CD14-positive monocyte (primary cell): Measurements from ENCODE around the gene FCRL5. TPM values are rescaled to one million over a fixed set of nuclear protein-coding genes. Genes with fewer than 3 reads are reported as not detected.

Source experiments
- DNase-seq, 3 donors: peaks; one replicate each; pipeline ENCODE4 v3.0.0-alpha.2; 2011 to 2022
- H2AFZ ChIP-seq: 2 replicates; pipeline ENCODE4 v1.6.0; 2012; ENCODE audit warnings: mild to moderate bottlenecking, low read depth, low read length, inconsistent platforms; ENCODE audit not compliant: insufficient read depth, poor library complexity, severe bottlenecking
- H3K27ac ChIP-seq, 2 donors: 1 replicate in 1 of 2; 2 replicates in 1 of 2; pipeline ENCODE4 v1.5.1; 2012 to 2013; ENCODE audit warnings: low read length in 2 of 2, control low read depth in 1 of 2, inconsistent platforms in 1 of 2, low read depth in 1 of 2, mild to moderate bottlenecking in 1 of 2
- H3K27me3 ChIP-seq, 2 donors: one replicate each; pipeline versions ENCODE4 v1.6.0 to v1.6.1; 2011 to 2013; ENCODE audit warnings: low read length in 2 of 2; ENCODE audit not compliant: control insufficient read depth in 2 of 2, insufficient read depth in 2 of 2
- H3K36me3 ChIP-seq, 2 donors: replicated peaks in 1 of 2; 1 replicate in 1 of 2; 2 replicates in 1 of 2; pipeline versions ENCODE4 v1.5.1 to v1.6.1; 2012 to 2013; ENCODE audit warnings: low read length in 2 of 2, control low read depth in 1 of 2, inconsistent platforms in 1 of 2, mild to moderate bottlenecking in 1 of 2; ENCODE audit not compliant: insufficient read depth in 2 of 2, control insufficient read depth in 1 of 2
- H3K4me1 ChIP-seq, 2 donors: 1 replicate in 1 of 2; 2 replicates in 1 of 2; pipeline versions ENCODE4 v1.5.1 to v1.6.1; 2012 to 2013; ENCODE audit warnings: low read length in 2 of 2, control low read depth in 1 of 2, inconsistent platforms in 1 of 2, mild to moderate bottlenecking in 1 of 2, moderate library complexity in 1 of 2; ENCODE audit not compliant: insufficient read depth in 2 of 2, control insufficient read depth in 1 of 2
- H3K4me2 ChIP-seq: replicated peaks from 2 replicates; pipeline ENCODE3; 2012; ENCODE audit warnings: low read length, moderate library complexity, mild to moderate bottlenecking; ENCODE audit not compliant: poor library complexity, severe bottlenecking; ENCODE audit errors: extremely low read depth
- H3K4me3 ChIP-seq, 3 experiments: fragments of 200-600 bp in 1 of 3; sonication (generic) in 1 of 3; replicated peaks in 1 of 3; 1 replicate in 2 of 3; 2 replicates in 1 of 3; pipeline ENCODE4 v1.5.1; 2011 to 2013; ENCODE audit warnings: low read length in 3 of 3, mild to moderate bottlenecking in 3 of 3, control low read depth in 2 of 3, low read depth in 2 of 3, inconsistent platforms in 1 of 3, moderate library complexity in 1 of 3
- H3K79me2 ChIP-seq: 2 replicates; pipeline ENCODE4 v1.6.0; 2012; ENCODE audit warnings: mild to moderate bottlenecking, control low read depth, inconsistent platforms, low read length, moderate library complexity; ENCODE audit not compliant: insufficient read depth
- H3K9ac ChIP-seq: 2 replicates; pipeline ENCODE4 v1.6.0; 2017; ENCODE audit warnings: low read length, mild to moderate bottlenecking; ENCODE audit not compliant: insufficient read depth, poor library complexity, severe bottlenecking
- H3K9me3 ChIP-seq, 2 donors: replicated peaks in 1 of 2; 1 replicate in 1 of 2; 2 replicates in 1 of 2; pipeline versions ENCODE4 v1.5.1 to v1.6.1; 2012 to 2013; ENCODE audit warnings: low read length in 2 of 2, control low read depth in 1 of 2; ENCODE audit not compliant: control insufficient read depth in 1 of 2, insufficient read depth in 1 of 2
- H4K20me1 ChIP-seq: 2 replicates; pipeline ENCODE4 v1.6.0; 2012; ENCODE audit warnings: mild to moderate bottlenecking, low read length, control low read depth, moderate library complexity; ENCODE audit not compliant: insufficient read depth
- H3K27ac Mint-ChIP-seq, 7 donors: one replicate each; pipeline ENCODE4 v1.8.0; 2020; ENCODE audit warnings: mild to moderate bottlenecking in 7 of 7, mixed read lengths in 7 of 7, moderate library complexity in 6 of 7, inconsistent platforms in 2 of 7
- H3K27me3 Mint-ChIP-seq, 3 donors: one replicate each; pipeline ENCODE4 v1.8.0; 2021 to 2022; ENCODE audit warnings: low read depth in 3 of 3, mild to moderate bottlenecking in 3 of 3, mixed read lengths in 3 of 3, moderate library complexity in 3 of 3, inconsistent platforms in 1 of 3
- H3K36me3 Mint-ChIP-seq, 2 donors: one replicate each; pipeline ENCODE4 v1.8.0; 2020; ENCODE audit warnings: mixed read lengths in 2 of 2, inconsistent platforms in 1 of 2, mild to moderate bottlenecking in 1 of 2
- H3K4me1 Mint-ChIP-seq: one replicate; pipeline ENCODE4 v1.8.0; 2020; ENCODE audit warnings: mild to moderate bottlenecking, mixed read lengths
- H3K4me3 Mint-ChIP-seq, 2 donors: one replicate each; pipeline ENCODE4 v1.8.0; 2020; ENCODE audit warnings: mild to moderate bottlenecking in 2 of 2, mixed read lengths in 2 of 2, moderate library complexity in 1 of 2
- H3K9me3 Mint-ChIP-seq, 7 donors: one replicate each; pipeline ENCODE4 v1.8.0; 2020 to 2022; ENCODE audit warnings: mixed read lengths in 7 of 7, mild to moderate bottlenecking in 6 of 7, moderate library complexity in 6 of 7, inconsistent platforms in 2 of 7
- WGBS: methylation state at CpG from one replicate; pipeline ENCODE4 v1.1.5; 2013; ENCODE audit warnings: missing lambda C conversion rate; ENCODE audit not compliant: insufficient coverage; 5-methylcytosine and 5-hydroxymethylcytosine counted together
- intact Hi-C, 2 donors: fragments of 100-400 bp; cut with micrococcal nuclease; formaldehyde crosslinking; loops; one replicate each; pipeline versions ENCODE4 v1.15.0 to v1.15.1; 2023
- polyA plus RNA-seq, 3 donors: library from polyadenylated mRNA; depleted of rRNA in 1 of 3; unstranded in 2 of 3; stranded (reverse) in 1 of 3; fragments of 300-500 nt in 2 of 3; fragments of >200 nt in 1 of 3; fragmentation: Illumina TruSeq in 2 of 3; gene quantifications; 1 replicate in 2 of 3; 2 replicates in 1 of 3; pipeline ENCODE4 v1.2.3, GENCODE V29; 2012 to 2021
- TF ChIP-seq, protein P1 (sequence below): fragments of 200-600 bp; IDR thresholded peaks from one replicate; pipeline ENCODE4 v1.8.0; 2022; ENCODE audit warnings: antibody characterized with exemption, mild to moderate bottlenecking

Gene FCRL5
- polyA plus RNA-seq, 3 donors, result 0.06 to 0.25 TPM; not detected in 1

DNA sequence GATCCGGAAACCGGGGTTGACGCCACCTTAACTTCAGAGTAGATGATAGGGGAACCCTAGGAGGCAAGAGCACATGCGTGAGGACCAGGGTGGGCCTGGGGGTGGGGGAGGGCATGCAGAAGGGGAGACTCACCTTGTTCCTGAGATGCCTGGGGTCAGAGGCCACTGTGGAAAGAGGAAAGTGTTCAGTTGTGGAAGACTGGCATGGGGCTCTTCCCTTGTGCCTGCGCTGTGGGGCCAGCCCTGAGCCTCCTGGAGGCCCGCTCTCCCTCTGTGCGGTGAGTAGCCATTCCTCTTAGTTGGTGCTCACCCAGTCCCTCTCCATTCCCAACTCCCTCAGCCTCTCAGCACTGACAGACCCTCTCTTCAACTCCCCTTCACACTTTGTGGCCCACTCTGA, 36.6 kb downstream of the FCRL5 start:
- Histone ChIP-seq H3K79me2 (no peaks in the 10 kb centered on the region), H4K20me1 (no peaks in the 10 kb centered on the region), H3K27ac (no peak overlapping the region), H2AFZ (no peak overlapping the region), H3K4me2 (no peak overlapping the region), H3K4me3 (no peak overlapping the region), H3K9ac (no peak overlapping the region), H3K36me3 (no peaks in the 10 kb centered on the region), H3K9me3 (no peaks in the 10 kb centered on the region), H3K4me1 (no peaks in the 10 kb centered on the region), H3K27me3 (no peaks in the 10 kb centered on the region)
- DNase-seq, result no peak
- Mint-ChIP-seq H3K27me3 (peaks cover 2 to 8% (median 5%) of the 10 kb centered on the region in 3 donors), H3K36me3 (no peaks in the 10 kb centered on the region), H3K9me3 (peaks cover 0 to 2% (median 0%) of the 10 kb centered on the region in 7 donors), H3K4me3 (no peak overlapping the region), H3K4me1 (peaks cover 10% of the 10 kb centered on the region), H3K27ac (peak overlapping the region in 1 of 7 donors; percentile 33)
- WGBS, result 95% methylated on average over 7 of the region's 7 CpGs
- TF ChIP-seq, protein P1, sequence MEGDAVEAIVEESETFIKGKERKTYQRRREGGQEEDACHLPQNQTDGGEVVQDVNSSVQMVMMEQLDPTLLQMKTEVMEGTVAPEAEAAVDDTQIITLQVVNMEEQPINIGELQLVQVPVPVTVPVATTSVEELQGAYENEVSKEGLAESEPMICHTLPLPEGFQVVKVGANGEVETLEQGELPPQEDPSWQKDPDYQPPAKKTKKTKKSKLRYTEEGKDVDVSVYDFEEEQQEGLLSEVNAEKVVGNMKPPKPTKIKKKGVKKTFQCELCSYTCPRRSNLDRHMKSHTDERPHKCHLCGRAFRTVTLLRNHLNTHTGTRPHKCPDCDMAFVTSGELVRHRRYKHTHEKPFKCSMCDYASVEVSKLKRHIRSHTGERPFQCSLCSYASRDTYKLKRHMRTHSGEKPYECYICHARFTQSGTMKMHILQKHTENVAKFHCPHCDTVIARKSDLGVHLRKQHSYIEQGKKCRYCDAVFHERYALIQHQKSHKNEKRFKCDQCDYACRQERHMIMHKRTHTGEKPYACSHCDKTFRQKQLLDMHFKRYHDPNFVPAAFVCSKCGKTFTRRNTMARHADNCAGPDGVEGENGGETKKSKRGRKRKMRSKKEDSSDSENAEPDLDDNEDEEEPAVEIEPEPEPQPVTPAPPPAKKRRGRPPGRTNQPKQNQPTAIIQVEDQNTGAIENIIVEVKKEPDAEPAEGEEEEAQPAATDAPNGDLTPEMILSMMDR, result no peak
- intact Hi-C loops, result no loop called here

DNA sequence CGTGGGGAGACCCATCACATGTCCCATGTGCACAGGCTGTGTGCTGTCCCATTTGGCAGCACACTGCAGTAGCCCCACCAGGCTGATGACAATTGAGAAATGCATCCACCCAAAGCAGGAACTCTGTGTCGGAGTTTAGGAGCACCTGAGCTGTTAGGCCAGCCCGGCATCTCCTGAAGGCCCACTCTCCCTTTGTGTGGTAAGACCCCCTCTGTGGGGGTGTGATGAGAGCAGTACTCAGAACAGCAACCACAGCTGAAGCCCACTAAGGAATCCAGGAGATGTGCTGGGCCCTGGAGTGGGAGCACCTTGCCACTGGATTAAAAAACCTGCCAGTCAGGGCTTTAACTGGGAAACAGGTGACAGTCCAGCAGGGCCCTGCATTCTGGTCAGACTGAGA, 37.2 kb downstream of the FCRL5 start:
- no peaks in the 10 kb centered on the region for H3K36me3 ChIP-seq
- no peak overlapping the region for H3K4me2 ChIP-seq
- no peaks in the 10 kb centered on the region for H3K27me3 ChIP-seq
- Mint-ChIP-seq H3K36me3 (no peaks in the 10 kb centered on the region), H3K27me3 (peaks cover 2 to 7% (median 6%) of the 10 kb centered on the region in 3 donors), H3K4me1 (peaks cover 10% of the 10 kb centered on the region), H3K4me3 (no peak overlapping the region), H3K27ac (no peak overlapping the region), H3K9me3 (peaks cover 0 to 2% (median 0%) of the 10 kb centered on the region in 7 donors)
- DNase-seq, result no peak
- WGBS, result 100% methylated on average over 1 of the region's 3 CpGs
- no peak overlapping the region for H3K9ac ChIP-seq
- no peaks in the 10 kb centered on the region for H3K79me2 ChIP-seq
- no peak overlapping the region for H2AFZ ChIP-seq
- no peak overlapping the region for H3K27ac ChIP-seq
- TF ChIP-seq, protein P1, result no peak
- intact Hi-C loops, result no loop called here
- H3K9me3 ChIP-seq, result no peaks in the 10 kb centered on the region
- H3K4me1 ChIP-seq, result no peaks in the 10 kb centered on the region
- no peaks in the 10 kb centered on the region for H4K20me1 ChIP-seq
- no peak overlapping the region for H3K4me3 ChIP-seq
